ENCODE data around the gene DHX30. TPM values are rescaled to one million over a fixed set of nuclear protein-coding genes. Genes with fewer than 3 reads are reported as not detected.
"Not testable (repeated sequence)": the region's sequence is repeated elsewhere in the genome, so short reads cannot be mapped to it uniquely, and the experiment has no call there.

Gene DHX30, protein sequence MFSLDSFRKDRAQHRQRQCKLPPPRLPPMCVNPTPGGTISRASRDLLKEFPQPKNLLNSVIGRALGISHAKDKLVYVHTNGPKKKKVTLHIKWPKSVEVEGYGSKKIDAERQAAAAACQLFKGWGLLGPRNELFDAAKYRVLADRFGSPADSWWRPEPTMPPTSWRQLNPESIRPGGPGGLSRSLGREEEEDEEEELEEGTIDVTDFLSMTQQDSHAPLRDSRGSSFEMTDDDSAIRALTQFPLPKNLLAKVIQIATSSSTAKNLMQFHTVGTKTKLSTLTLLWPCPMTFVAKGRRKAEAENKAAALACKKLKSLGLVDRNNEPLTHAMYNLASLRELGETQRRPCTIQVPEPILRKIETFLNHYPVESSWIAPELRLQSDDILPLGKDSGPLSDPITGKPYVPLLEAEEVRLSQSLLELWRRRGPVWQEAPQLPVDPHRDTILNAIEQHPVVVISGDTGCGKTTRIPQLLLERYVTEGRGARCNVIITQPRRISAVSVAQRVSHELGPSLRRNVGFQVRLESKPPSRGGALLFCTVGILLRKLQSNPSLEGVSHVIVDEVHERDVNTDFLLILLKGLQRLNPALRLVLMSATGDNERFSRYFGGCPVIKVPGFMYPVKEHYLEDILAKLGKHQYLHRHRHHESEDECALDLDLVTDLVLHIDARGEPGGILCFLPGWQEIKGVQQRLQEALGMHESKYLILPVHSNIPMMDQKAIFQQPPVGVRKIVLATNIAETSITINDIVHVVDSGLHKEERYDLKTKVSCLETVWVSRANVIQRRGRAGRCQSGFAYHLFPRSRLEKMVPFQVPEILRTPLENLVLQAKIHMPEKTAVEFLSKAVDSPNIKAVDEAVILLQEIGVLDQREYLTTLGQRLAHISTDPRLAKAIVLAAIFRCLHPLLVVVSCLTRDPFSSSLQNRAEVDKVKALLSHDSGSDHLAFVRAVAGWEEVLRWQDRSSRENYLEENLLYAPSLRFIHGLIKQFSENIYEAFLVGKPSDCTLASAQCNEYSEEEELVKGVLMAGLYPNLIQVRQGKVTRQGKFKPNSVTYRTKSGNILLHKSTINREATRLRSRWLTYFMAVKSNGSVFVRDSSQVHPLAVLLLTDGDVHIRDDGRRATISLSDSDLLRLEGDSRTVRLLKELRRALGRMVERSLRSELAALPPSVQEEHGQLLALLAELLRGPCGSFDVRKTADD
- 10 to 100 TPM; 38.6 to 45.5 TPM for total RNA-seq
- long read RNA-seq, full-length matches to known transcripts = 60 of 128 reads
- long read RNA-seq, partial matches to known transcripts = 53 of 128 reads
- long read RNA-seq, other reads (novel, unspliced or antisense) = 15 of 128 reads

DNA sequence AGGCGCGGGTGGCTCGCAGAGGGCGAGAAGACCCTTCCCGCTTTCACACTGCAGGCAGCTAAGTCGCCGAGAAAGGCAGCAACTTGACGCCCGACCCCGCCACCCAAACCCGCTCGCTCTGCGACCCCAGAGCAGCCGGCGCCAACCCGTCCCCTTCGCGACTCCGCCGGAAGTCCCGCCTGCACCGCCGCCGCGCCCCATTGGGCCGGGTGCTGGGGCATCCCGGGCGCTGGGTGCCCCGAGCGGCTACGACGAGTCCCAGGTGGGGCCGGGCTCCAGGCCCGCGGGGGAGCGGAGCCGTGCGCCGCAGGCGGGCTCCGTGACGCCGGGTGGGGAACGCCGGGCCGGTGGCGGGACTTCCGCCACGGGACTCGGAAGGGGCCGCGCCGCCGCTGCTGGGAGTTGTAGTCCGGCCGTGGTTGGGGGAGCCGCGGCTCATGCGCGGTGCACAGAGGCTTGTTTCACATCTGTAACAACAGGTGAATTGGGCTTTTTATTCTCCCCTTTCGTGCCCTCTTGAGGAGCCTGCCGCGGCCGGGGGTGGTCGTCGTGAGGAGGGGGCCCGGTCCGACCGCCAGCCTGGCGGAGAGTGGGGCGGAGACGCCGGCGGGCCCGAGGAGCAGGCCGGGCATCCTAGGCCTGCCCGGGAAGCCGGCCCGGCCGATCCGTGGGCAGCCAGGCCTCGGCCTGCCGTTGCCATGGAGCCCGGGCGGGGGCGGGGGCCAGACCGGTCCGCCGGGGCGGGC is at the start of gene DHX30:
Gene DHX30 (plus strand): TSS at position 405 of the 746 bp plus-strand sequence. CDS start 7,546 bp downstream, outside the sequence.
- peak; percentile 90 for ATAC-seq
- DNase-seq = peak; percentile 87 to 92
- intact Hi-C loops (cut with DNase I, micrococcal nuclease) = no loop called here

DNA sequence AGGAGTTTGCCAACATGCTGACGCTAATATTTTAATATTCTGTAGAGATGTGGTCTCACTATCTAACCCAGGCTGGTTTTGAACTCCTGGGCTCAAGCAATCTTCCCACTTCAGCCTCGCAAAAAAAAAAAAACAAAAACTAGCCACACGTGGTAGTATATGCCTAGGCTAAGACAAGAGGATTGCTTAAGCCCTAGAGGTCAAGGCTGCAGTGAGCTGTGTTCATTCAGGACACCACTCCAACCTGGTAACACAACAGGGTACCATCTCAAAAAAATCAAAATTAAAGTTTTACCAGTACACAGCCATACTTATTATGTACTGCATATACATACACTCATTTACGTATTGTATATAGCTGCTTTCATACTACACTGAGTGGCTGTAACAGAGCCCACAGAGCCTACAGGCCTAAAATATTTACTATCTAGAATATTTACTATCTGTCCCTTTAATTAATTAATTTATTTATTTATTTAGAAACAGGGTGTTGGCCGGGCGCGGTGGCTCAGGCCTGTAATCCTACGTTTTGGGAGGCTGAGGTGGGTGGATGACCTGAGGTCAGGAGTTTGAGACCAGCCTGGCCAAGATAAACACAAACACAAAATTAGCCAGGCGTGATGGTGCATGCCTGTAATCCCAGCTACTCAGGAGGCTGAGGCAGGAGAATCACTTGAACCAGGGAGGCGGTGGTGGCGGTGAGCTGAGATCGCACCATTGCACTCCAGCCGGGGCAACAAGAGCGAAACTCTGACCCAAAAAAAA is 44.5 kb upstream of the DHX30 start:
- intact Hi-C loops (cut with DNase I, micrococcal nuclease) = no loop called here
- no peak for DNase-seq

DNA sequence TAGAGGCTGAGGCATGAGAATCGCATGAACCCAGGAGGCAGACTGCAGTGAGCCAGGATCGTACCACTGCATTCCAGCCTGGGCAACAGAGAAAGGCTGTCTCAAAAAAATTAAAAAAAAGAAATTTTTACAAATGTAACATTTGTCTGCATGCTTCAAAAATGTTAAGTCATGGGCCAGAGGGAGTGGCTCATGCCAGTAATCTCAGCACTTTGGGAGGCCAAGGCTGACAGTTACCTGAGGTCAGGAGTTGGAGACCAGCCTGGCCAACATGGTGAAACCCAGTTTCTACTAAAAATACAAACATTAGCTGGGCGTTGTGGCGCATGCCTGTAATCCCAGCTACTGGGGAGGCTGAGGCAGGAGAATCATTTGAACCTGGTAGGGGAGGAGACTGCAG is 42.7 kb upstream of the DHX30 start:
- intact Hi-C loops (cut with DNase I, micrococcal nuclease); ATAC-seq; DNase-seq: not testable (repeated sequence)

More for the DNA sequence above, 44.5 kb upstream of the DHX30 start:
- no peak for ATAC-seq

DNA sequence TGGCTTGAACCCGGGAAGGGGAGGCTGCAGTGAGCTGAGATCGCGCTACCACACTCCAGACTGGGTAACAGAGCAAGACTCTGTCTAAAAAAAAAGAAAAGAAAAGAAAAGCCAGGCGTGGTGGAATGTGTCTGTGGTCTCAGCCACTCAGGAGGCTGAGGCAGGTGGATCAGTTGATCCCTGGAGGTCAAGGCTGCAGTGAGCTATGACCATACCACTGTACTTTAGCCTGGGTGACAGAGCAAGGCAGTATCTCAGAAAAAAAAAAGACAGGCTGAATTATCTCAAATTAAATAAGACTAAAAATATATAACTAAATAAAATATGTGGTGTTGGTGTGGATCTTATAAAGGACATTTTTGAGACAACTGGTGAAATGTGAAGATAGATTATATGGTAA is 41.9 kb upstream of the DHX30 start:
- DNase-seq (no peak), ATAC-seq (no peak)
- intact Hi-C loops (cut with DNase I, micrococcal nuclease) = no loop called here

DNA sequence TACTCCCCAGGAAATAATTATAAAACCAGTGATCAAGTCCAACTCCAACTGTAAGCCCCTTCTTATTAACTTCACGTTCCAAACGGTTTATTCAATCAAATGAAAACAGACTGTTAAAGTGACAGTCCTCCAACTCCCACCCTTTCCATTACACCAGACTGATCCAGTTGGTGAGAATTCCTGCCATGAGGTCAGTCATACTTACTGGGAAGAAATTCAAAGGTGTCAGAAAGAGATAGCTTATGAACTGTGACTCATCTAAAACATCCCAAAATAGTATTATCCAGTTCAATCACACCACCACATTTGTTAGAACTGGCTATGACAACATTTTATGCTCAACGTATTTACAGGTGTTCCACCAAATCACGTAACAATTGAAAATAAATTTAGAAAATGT is 40.7 kb upstream of the DHX30 start:
- ATAC-seq (no peak), DNase-seq (no peak)
- intact Hi-C loops (cut with DNase I, micrococcal nuclease) = no loop called here

DNA sequence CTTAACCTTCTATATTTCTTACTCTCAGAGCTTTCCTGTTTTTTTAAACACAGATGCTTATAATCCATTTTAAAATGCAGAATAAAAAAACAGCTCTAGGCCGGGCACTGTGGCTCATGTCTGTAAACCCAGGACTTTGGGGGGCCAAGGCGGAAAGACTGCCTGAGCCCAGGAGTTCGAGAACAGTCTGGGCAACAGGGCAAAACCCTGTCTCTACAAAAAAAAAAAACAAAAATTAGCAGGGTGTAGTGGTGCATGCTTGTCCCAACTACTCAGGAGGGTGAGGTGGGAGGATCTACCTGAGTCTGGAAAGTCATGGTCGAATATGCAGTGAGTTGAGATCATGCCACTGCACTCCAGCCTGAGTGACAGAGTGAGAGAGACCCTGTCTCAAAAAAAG is 36.8 kb upstream of the DHX30 start:
- DNase-seq (no peak), ATAC-seq (no peak)
- intact Hi-C loops (cut with DNase I, micrococcal nuclease) = no loop called here

DNA sequence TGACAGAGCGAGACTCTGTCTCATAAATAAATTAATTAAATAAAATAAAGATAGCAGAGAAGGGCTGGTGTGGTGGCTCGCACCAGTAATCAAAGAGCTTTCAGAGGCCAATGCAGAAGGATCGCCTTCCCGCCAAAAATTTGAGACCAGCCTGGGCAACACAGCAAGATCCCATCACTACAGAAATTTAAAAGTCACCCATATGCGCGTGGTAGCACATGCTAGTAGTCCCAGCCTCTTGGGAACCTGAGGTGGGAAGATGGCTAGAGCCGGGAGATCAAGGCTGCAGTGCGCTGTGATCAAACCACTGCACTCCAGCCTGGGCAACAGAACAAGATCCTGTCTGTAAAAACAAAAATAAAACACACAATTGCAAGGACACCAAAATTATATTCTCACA is 30.9 kb upstream of the DHX30 start:
- no peak for ATAC-seq
- intact Hi-C loops (cut with DNase I, micrococcal nuclease) = no loop called here

DNA sequence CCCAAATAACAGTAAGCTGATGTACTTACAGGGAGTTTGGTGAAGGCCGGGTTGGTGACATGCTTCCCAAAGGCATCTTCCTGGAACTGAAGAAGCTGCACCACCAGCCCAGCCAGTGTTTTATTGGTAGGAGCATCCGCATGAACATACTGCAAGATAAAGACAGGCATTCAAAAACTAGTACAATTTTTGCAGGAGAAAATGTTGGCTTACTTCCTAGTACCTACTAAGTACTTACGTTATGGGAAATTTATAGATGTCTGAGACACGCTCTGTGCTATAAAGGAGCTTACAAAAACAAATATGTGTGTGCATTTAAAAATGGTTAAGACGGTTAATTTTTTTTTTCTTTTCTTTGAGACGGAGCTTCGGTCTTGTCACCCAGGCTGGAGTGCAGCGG is 30.1 kb upstream of the DHX30 start:
- no peak for DNase-seq
- intact Hi-C loops (cut with DNase I, micrococcal nuclease) = no loop called here
- ATAC-seq = no peak

More for the DNA sequence above, 30.9 kb upstream of the DHX30 start:
- DNase-seq = no peak

DNA sequence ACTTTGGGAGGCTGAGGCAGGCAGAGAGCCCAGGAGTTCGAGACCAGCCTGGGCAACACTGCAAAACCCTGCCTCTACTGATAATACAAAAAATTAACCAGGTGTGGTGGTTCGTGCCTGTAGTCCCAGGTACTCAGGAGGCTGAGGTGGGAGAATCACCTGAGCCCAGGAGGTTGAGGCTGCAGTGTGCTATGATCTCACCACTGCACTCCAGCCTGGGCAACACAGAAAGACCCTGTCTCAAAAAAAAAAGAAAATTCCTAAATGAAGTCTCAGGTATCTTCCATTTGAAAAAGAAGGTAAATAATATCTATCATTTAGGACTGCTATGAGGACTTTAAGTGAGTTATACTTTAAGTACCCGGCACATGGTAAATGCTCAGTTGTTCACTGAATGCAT is 24.2 kb upstream of the DHX30 start:
- intact Hi-C loops (cut with DNase I, micrococcal nuclease) = no loop called here
- no peak for ATAC-seq
- no peak for DNase-seq

DNA sequence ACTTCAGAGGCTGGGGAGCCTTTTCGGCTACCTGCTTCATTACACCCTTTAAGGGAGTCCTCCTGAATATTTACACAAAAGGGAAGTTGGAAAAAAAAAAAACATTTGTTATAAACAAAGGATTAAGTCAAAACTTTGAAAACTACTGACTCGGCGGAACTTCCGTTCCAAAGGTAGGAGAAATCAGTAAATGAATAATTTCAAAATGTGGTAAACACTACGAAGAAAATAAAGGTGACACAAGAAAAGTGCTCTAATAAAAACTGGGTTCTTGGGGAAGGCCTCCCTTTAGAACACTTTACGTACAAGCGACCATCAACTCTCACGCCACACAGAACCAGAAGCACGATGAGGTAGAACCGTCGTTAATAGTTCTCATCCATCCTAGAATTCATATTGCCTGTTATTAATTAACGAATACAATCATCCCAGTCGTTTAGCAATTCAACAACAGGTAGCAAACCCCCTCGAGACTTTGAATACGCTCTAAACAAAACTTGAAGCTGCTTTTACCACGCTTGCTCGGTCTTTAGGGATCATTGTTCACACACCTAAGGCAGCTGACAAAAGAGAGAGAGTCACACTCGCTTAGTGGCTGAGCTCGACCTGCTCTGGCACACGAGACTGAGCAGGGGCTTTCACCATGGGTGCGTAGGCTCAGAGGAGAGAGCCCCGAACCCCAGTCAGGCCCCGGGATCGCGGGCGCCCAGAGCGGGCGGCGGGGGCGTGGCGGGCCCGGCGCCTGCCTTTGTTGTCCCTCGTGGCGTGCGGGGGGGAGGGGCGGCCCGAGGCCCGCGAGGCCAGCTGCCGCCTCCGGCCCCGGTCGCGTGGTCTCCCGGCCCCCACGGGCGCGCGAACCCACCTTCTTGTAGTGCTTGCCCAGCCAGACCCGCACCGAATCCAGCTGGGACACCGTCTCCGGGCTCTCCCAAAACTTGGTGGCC is 21.9 kb upstream of the DHX30 start:
- intact Hi-C loops (cut with DNase I, micrococcal nuclease) = loop anchor here in 1 of 2 donors (10.0 kb wide), 1 partner anchor 356 kb away; no protein-coding TSS in a partner anchor
- ATAC-seq = peak; percentile 64
- peak; percentile 62 to 84 for DNase-seq

DNA sequence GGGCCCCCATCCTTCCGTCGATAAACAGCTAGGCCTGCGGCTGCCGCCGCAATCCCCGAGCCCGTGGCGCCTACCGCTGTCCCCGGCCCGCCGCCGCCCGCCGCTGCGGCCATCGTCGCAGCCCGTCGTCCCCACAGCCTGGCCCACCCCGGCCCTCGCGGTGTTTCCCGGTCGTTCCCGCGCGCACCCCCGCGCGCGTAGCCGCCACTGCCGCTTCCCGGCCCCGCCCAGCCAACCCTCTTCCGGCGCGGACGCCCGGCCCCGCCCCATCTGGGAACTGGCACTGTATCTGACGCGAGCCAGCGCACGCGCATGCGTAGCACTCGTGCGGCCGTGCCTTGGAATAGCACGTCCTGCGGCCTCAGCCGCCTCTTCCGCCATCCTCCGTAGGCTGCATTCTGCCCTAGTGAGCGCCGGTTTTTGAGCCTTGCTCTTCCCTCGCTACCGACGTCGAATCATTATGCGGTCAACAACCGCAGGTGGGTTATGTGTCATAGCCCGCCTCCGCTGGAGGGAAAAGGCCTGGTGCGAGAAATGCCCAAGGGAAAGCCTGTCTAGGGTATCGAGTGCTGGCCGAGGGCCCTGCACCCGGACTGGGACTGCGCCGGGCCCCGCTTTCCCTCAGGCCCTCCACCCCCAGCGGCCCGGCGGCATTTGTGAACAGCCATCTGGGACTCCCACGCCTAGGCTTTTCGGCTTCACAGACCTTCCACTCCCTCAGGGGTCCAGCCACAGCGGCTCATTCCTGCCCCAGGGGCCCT is 21.1 kb upstream of the DHX30 start, which contains the start of gene SMARCC1:
Gene SMARCC1 (minus strand): TSS at position 209 of the 761 bp plus-strand sequence. CDS start 96 bp downstream, at position 113.
- DNase-seq (peak; percentile 97 to 99), ATAC-seq (peak; percentile 94)
- intact Hi-C loops (cut with DNase I, micrococcal nuclease) = loop anchor here in 1 of 2 donors (10.0 kb wide), 1 partner anchor 357 kb away; no protein-coding TSS in a partner anchor

DNA sequence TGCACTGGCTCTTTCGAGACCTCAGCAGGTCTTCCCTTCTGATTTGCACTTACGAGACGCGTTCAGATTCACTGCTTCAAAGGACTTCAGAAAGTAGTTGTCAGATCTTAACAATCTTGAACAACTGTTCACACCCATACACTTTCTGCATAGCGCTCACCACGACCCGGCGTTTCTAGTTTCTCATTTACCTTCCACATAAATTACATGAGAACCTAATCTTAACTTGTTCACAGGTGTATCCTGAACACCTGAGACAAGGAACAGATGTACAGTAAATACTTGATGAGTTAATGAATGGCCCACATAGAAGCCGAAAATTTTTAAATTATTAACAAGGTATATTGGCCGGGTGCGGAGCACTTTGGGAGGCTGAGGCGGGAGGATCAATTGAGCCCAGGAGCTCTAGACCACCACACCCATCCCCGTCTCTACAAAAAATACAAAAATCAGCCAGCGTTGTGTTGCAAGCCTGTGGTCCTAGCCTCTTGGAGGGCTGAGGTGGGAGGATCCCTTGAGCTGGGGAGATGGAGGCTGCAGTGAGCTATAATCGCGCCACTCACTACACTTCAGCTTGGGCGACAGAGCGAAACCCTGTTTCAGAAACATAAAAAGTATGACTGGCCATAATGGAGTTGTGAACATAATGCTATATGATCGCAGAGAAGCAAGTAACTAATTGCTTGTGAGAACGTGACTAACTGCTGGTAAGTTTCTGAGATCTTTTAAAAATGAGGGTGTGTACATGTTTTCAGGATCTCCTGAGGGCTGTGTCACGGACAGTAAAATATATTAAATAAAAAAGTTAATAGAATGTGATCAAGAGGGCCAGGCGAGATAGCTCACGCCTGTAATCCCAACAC is 20.3 kb upstream of the DHX30 start:
- intact Hi-C loops (cut with DNase I, micrococcal nuclease) = loop anchor here in 1 of 2 donors (10.0 kb wide), 1 partner anchor 358 kb away; no protein-coding TSS in a partner anchor
- ATAC-seq (peak; percentile 14), DNase-seq (peak in 1 of 2 donors; percentile 16)

DNA sequence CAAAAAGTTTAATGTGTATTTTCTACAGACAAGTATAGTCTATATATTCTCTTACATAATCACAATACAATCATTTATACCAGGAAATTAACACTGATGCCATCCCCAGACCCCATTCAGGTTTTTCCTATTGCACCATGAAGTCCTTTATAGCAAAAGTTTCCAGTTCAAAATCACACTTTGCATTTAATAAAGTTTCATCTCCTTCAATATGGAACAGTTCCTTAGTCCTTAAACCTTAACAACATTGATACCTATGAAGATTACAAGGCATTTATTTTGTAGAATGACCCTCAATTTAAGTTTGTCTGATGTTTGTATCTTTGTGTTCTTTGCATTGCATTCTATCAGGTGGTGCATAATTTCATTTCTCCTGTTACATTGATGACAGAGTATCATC is 19.3 kb upstream of the DHX30 start:
- ATAC-seq (no peak), DNase-seq (no peak)
- intact Hi-C loops (cut with DNase I, micrococcal nuclease) = loop anchor here in 1 of 2 donors (10.0 kb wide), 1 partner anchor 359 kb away; no protein-coding TSS in a partner anchor

DNA sequence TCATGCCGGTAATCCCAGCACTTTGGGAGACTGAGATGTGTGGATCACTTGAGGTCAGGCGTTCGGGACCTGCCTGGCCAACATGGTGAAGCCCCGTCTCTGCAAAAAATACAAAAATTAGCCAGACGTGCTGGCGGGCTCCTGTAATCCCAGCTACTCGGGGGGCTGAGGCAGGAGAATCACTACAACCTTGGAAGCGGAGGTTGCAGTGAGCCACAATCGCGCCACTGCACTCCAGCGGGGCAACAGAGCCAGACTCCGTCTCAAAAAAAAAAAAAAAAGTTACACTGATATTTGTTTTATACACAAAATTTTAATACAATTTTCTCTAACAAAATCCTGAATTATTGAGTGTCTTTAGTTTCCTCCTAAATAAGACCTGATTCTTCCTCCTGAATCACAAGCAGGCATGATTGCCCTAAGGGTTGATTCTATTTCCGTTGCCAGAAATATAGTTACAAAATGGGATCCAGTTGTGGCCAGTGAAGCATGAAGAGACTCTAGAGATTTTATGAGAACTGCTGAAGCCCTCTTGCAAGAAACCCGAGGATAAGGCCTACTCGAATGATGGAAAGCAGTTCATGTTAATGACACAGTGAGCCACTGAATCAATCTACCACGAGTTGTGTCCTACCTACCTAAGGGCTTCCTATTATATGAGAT is 11.6 kb upstream of the DHX30 start:
- DNase-seq (no peak), ATAC-seq (no peak)
- intact Hi-C loops (cut with DNase I, micrococcal nuclease) = loop anchor here in 1 of 2 donors (10.0 kb wide), 1 partner anchor 267 kb away; no protein-coding TSS in a partner anchor
